DND-41 (cell line): ENCODE results near the gene SFMBT2.

Source experiments
- ATAC-seq: fragments of 200-7000 bp; cut with Tn5 transposase; 3 replicates; pipeline ENCODE4 v1.9.1; 2021; ENCODE audit warnings: low read depth; ENCODE audit not compliant: insufficient read depth
- DNase-seq: peaks from one replicate; pipeline ENCODE4 v3.0.0-alpha.2; 2020
- H2AFZ ChIP-seq: 2 replicates; pipeline ENCODE4 v1.6.0; 2012; ENCODE audit warnings: low read depth, low read length
- H3K27ac ChIP-seq: 2 replicates; pipeline ENCODE4 v1.5.1; 2012; ENCODE audit warnings: low read length, inconsistent platforms
- H3K27me3 ChIP-seq: fragments of 200-600 bp; sonication (generic); 2 replicates; pipeline ENCODE4 v1.6.0; 2012; ENCODE audit warnings: low read length, mild to moderate bottlenecking, inconsistent platforms; ENCODE audit not compliant: insufficient read depth, poor library complexity
- H3K36me3 ChIP-seq: 2 replicates; pipeline ENCODE4 v1.5.1; 2012; ENCODE audit warnings: low read length, inconsistent platforms; ENCODE audit not compliant: insufficient read depth
- H3K4me1 ChIP-seq: 2 replicates; pipeline ENCODE4 v1.5.1; 2012; ENCODE audit warnings: mild to moderate bottlenecking, low read length; ENCODE audit not compliant: insufficient read depth
- H3K4me2 ChIP-seq: 2 replicates; pipeline ENCODE4 v1.6.0; 2012; ENCODE audit warnings: mild to moderate bottlenecking, moderate library complexity, low read length, inconsistent platforms; ENCODE audit not compliant: insufficient read depth
- H3K4me3 ChIP-seq, 2 experiments: fragments of 200-600 bp in 1 of 2; shearing (Covaris generic) in 1 of 2; 2 replicates each; pipeline ENCODE4 v1.5.1; 2012 to 2016; ENCODE audit warnings: inconsistent platforms in 2 of 2, low read length in 2 of 2, mild to moderate bottlenecking in 2 of 2, low read depth in 1 of 2, moderate library complexity in 1 of 2
- H3K79me2 ChIP-seq: 2 replicates; pipeline ENCODE4 v1.6.0; 2012; ENCODE audit warnings: low read length, inconsistent platforms; ENCODE audit not compliant: insufficient read depth
- H3K9ac ChIP-seq: 2 replicates; pipeline ENCODE4 v1.6.0; 2012; ENCODE audit warnings: low read depth, mild to moderate bottlenecking, inconsistent platforms, low read length, moderate library complexity
- H3K9me3 ChIP-seq: 2 replicates; pipeline ENCODE4 v1.5.1; 2012; ENCODE audit warnings: low read length, moderate library complexity, mild to moderate bottlenecking, inconsistent platforms; ENCODE audit not compliant: insufficient read depth, severe bottlenecking
- H4K20me1 ChIP-seq: 2 replicates; pipeline ENCODE4 v1.6.0; 2012; ENCODE audit warnings: low read length; ENCODE audit not compliant: insufficient read depth
- EZH2 ChIP-seq: IDR thresholded peaks from 3 replicates; pipeline ENCODE4 v1.6.1; 2012; ENCODE audit warnings: borderline replicate concordance, low read depth, mild to moderate bottlenecking, moderate library complexity, low read length, inconsistent platforms; ENCODE audit not compliant: severe bottlenecking
- TF ChIP-seq, protein P1 (sequence below): IDR thresholded peaks from 2 replicates; pipeline ENCODE4 v1.5.1; 2012; ENCODE audit warnings: borderline replicate concordance, low read length, moderate library complexity, mild to moderate bottlenecking; ENCODE audit not compliant: poor library complexity, severe bottlenecking; ENCODE audit errors: extremely low read depth

SFMBT2 gene

DNA sequence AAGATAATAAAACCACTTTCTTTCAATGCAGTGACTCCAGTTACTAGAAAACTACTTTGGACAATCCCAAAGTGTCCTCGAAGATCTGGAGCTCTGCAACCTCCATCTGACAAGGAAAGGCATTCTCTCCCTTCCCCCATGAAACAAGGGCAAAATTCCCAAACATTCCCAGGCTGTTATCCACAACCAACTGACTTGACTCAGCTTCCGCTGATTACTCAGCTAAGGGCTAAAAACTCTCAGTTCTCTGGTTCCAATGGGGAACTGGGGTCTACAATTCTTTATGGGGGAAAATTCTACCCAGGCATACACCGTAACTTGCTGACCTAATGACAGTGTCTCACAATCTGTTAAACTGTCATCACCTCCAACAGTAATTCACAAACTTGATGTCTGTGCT, 48.4 kb downstream of the SFMBT2 start:
- no peak for ATAC-seq
- no peak for DNase-seq
- Histone ChIP-seq H3K79me2 (peaks cover 98% of the 10 kb centered on the region), H3K4me2 (no peak overlapping the region), H2AFZ (no peak overlapping the region), H3K4me3 (no peak overlapping the region), H3K27me3 (no peaks in the 10 kb centered on the region), H3K9me3 (peaks cover 3% of the 10 kb centered on the region), H3K27ac (no peak overlapping the region), H3K9ac (no peak overlapping the region), H4K20me1 (peaks cover 43% of the 10 kb centered on the region), H3K4me1 (no peaks in the 10 kb centered on the region), H3K36me3 (peaks cover 99% of the 10 kb centered on the region)
- no peak for TF ChIP-seq EZH2
- TF ChIP-seq, protein P1, sequence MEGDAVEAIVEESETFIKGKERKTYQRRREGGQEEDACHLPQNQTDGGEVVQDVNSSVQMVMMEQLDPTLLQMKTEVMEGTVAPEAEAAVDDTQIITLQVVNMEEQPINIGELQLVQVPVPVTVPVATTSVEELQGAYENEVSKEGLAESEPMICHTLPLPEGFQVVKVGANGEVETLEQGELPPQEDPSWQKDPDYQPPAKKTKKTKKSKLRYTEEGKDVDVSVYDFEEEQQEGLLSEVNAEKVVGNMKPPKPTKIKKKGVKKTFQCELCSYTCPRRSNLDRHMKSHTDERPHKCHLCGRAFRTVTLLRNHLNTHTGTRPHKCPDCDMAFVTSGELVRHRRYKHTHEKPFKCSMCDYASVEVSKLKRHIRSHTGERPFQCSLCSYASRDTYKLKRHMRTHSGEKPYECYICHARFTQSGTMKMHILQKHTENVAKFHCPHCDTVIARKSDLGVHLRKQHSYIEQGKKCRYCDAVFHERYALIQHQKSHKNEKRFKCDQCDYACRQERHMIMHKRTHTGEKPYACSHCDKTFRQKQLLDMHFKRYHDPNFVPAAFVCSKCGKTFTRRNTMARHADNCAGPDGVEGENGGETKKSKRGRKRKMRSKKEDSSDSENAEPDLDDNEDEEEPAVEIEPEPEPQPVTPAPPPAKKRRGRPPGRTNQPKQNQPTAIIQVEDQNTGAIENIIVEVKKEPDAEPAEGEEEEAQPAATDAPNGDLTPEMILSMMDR, result no peak

DNA sequence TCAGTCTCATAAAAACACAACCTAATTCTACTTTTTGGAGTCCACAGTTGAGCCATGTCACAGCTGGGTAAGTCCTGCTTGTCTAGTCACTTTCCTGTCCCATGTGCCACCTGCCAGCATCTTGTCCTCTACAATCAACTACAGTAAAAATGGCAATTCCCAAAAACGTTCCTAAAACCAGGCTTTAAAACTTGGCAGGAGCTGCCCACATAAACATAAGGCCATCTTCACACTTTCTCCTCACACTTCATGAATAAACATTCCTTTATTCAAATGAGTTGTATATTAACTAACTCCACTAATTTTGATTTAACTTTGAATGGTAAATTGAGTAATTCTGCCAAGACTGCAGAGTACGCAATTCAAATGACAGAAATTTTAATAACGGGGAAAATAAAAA, 49.5 kb downstream of the SFMBT2 start:
- Histone ChIP-seq H3K79me2 (peaks cover 98% of the 10 kb centered on the region), H3K36me3 (peaks cover 99% of the 10 kb centered on the region), H3K27me3 (no peaks in the 10 kb centered on the region), H4K20me1 (peaks cover 45% of the 10 kb centered on the region), H3K4me1 (no peaks in the 10 kb centered on the region), H3K4me2 (no peak overlapping the region), H3K9ac (no peak overlapping the region), H3K4me3 (no peak overlapping the region), H2AFZ (no peak overlapping the region), H3K9me3 (peaks cover 3% of the 10 kb centered on the region), H3K27ac (no peak overlapping the region)
- DNase-seq (no peak), ATAC-seq (no peak)
- TF ChIP-seq, protein P1, result no peak
- TF ChIP-seq EZH2, result no peak

- no peak for DNase-seq
- H3K79me2 ChIP-seq, result peaks cover 98% of the 10 kb centered on the region
- no peaks in the 10 kb centered on the region for H3K4me1 ChIP-seq
- no peaks in the 10 kb centered on the region for H3K27me3 ChIP-seq
- peaks cover 43% of the 10 kb centered on the region for H4K20me1 ChIP-seq
- peaks cover 3% of the 10 kb centered on the region for H3K9me3 ChIP-seq
- no peak overlapping the region for H3K4me3 ChIP-seq
- no peak for TF ChIP-seq EZH2
- TF ChIP-seq, protein P1, result no peak
- ATAC-seq, result no peak
- no peak overlapping the region for H3K4me2 ChIP-seq
- H3K9ac ChIP-seq, result no peak overlapping the region
- peaks cover 91% of the 10 kb centered on the region for H3K36me3 ChIP-seq
- no peak overlapping the region for H2AFZ ChIP-seq
- no peak overlapping the region for H3K27ac ChIP-seq
Observed at GRCh38 chr10:7359954-7360353, 50.9 kb downstream of the SFMBT2 start.

- Histone ChIP-seq H3K4me2 (no peak overlapping the region), H3K79me2 (peaks cover 98% of the 10 kb centered on the region), H2AFZ (no peak overlapping the region), H3K9ac (no peak overlapping the region), H3K27me3 (no peaks in the 10 kb centered on the region), H3K9me3 (peaks cover 3% of the 10 kb centered on the region), H3K27ac (no peak overlapping the region), H3K4me1 (no peaks in the 10 kb centered on the region), H3K36me3 (peaks cover 89% of the 10 kb centered on the region), H3K4me3 (no peak overlapping the region), H4K20me1 (peaks cover 40% of the 10 kb centered on the region)
- DNase-seq (no peak), ATAC-seq (no peak)
- no peak for TF ChIP-seq EZH2
- TF ChIP-seq, protein P1, result no peak
Observed at GRCh38 chr10:7359356-7359755, 51.5 kb downstream of the SFMBT2 start.
